ENCODE data around the gene MALT1.
"Not testable (repeated sequence)": the region's sequence is repeated elsewhere in the genome, so short reads cannot be mapped to it uniquely, and the experiment has no call there.

The MALT1 gene

DNA sequence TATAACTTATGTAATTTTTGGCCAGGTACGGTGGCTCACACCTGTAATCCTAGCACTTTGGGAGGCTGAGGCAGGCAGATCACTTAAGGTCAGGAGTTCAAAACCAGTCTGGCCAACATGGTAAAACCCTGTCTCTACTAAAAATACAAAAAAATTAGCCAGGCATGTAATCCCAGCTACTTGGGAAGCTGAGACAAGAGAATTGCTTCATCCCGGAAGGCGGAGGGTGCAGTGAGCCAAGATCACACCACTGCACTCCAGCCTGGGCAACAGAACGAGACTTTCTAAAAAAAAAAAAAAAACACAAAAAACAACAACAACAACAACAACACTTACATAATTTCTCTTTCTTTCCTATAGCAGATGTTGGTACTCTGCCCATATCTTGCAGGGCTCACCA is 105.3 kb downstream of the MALT1 start:
- WGBS (ENCODE audit: insufficient coverage) = 89% methylated on average over 1 of the region's 4 CpGs
- POLR2A ChIA-PET = not testable (repeated sequence)

DNA sequence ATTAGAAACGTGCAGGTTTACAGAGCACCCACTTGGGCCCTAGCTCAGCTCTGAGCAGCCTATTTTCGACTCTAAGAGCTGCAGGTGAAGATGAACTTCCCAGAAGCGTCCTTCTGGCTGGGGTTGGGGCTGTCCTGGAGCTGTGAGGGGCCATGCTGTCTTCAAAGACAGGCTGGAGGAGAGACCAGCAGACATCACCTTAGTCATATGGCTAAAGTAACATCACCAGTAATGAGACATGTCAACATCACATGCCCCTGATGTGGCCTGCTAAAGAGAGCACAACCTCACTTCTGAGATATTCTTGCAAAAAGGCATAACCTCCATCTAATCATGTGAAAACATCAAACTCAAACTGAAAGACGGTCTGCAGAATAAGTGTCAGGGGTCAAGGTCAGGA is 106.2 kb downstream of the MALT1 start:
- DNase-seq = no peak

More for the DNA sequence above, 105.3 kb downstream of the MALT1 start:
- not testable (repeated sequence) for H3K27me3 ChIP-seq (replicated peaks in 2 of 5; ENCODE audit: control insufficient read depth in 4 of 5, insufficient read depth in 5 of 5, low read length in 4 of 5); H3K4me3 ChIP-seq (ENCODE audit: control insufficient read depth in 1 of 7, extremely low read depth in 1 of 7, insufficient read depth in 4 of 7, low read depth in 2 of 7, low read length in 6 of 7); H3K9me3 ChIP-seq (ENCODE audit: control extremely low read depth in 1 of 5, control insufficient read depth in 4 of 5, insufficient read depth in 2 of 5, low read depth in 1 of 5, low read length in 4 of 5); H3K27ac ChIP-seq (ENCODE audit: insufficient read depth in 1 of 2, low read depth in 1 of 2, low read length in 2 of 2, poor library complexity in 1 of 2, severe bottlenecking in 2 of 2); H3K4me1 ChIP-seq (ENCODE audit: control extremely low read depth in 1 of 4, control insufficient read depth in 4 of 4, insufficient read depth in 4 of 4, low read length in 3 of 4); DNase-seq; H3K36me3 ChIP-seq (ENCODE audit: control insufficient read depth in 4 of 4, insufficient read depth in 4 of 4, low read length in 3 of 4)
- CTCF ChIA-PET = interaction anchor here (0.9 to 9.0 kb wide), 4 partner anchors 8 to 294 kb away, joined by 3 to 88 read pairs (median 6); no protein-coding TSS in a partner anchor

DNA sequence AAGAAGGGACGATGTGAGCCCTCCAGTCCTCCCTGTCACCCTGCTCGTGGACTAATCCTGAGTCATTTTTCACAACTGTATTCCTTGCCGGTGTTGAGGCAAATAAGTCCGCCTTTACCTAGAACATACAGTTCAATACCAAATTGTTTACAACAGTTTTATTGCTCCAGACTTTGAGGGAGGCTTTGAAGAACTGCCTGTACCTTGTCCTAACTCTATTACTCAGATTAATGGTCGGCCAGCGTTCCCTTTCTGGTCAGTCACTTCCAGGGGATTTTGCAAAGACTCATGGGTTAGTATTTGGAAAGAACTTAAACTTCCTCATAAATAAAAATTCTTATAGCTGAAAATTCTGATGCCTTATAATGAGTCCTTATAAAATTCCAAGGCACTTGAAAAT is 108.3 kb downstream of the MALT1 start:
- Histone ChIP-seq H3K4me3 (ENCODE audit: control insufficient read depth in 1 of 7, extremely low read depth in 1 of 7, insufficient read depth in 4 of 7, low read depth in 2 of 7, low read length in 6 of 7) (no peak overlapping the region), H3K27me3 (replicated peaks in 2 of 5; ENCODE audit: control insufficient read depth in 4 of 5, insufficient read depth in 5 of 5, low read length in 4 of 5) (no peaks in the 10 kb centered on the region), H3K9me3 (ENCODE audit: control extremely low read depth in 1 of 5, control insufficient read depth in 4 of 5, insufficient read depth in 2 of 5, low read depth in 1 of 5, low read length in 4 of 5) (no peaks in the 10 kb centered on the region), H3K4me1 (ENCODE audit: control extremely low read depth in 1 of 4, control insufficient read depth in 4 of 4, insufficient read depth in 4 of 4, low read length in 3 of 4) (no peaks in the 10 kb centered on the region), H3K36me3 (ENCODE audit: control insufficient read depth in 4 of 4, insufficient read depth in 4 of 4, low read length in 3 of 4) (no peaks in the 10 kb centered on the region), H3K27ac (ENCODE audit: insufficient read depth in 1 of 2, low read depth in 1 of 2, low read length in 2 of 2, poor library complexity in 1 of 2, severe bottlenecking in 2 of 2) (no peak overlapping the region)
- no peak for DNase-seq
- POLR2A ChIA-PET = no interaction called here
- WGBS (ENCODE audit: insufficient coverage) = 92% methylated on average over 2 of the region's 6 CpGs
- CTCF ChIA-PET = interaction anchor here (1.2 to 9.0 kb wide), 6 partner anchors 11 to 303 kb away, joined by 3 to 102 read pairs (median 6); no protein-coding TSS in a partner anchor

More for the DNA sequence above, 106.2 kb downstream of the MALT1 start:
- H3K4me1 ChIP-seq (ENCODE audit: control extremely low read depth in 1 of 4, control insufficient read depth in 4 of 4, insufficient read depth in 4 of 4, low read length in 3 of 4) = no peaks in the 10 kb centered on the region
- WGBS (ENCODE audit: insufficient coverage) = 88% methylated on average over 3 of the region's 4 CpGs
- ChIA-PET CTCF (interaction anchor here (0.8 to 9.0 kb wide), 6 partner anchors 9 to 303 kb away, joined by 3 to 88 read pairs (median 4); no protein-coding TSS in a partner anchor), POLR2A (no interaction called here)
- H3K9me3 ChIP-seq (ENCODE audit: control extremely low read depth in 1 of 5, control insufficient read depth in 4 of 5, insufficient read depth in 2 of 5, low read depth in 1 of 5, low read length in 4 of 5) = no peaks in the 10 kb centered on the region
- no peaks in the 10 kb centered on the region for H3K36me3 ChIP-seq (ENCODE audit: control insufficient read depth in 4 of 4, insufficient read depth in 4 of 4, low read length in 3 of 4)
- no peak overlapping the region for H3K4me3 ChIP-seq (ENCODE audit: control insufficient read depth in 1 of 7, extremely low read depth in 1 of 7, insufficient read depth in 4 of 7, low read depth in 2 of 7, low read length in 6 of 7)
- H3K27ac ChIP-seq (ENCODE audit: insufficient read depth in 1 of 2, low read depth in 1 of 2, low read length in 2 of 2, poor library complexity in 1 of 2, severe bottlenecking in 2 of 2) = no peak overlapping the region
- H3K27me3 ChIP-seq (replicated peaks in 2 of 5; ENCODE audit: control insufficient read depth in 4 of 5, insufficient read depth in 5 of 5, low read length in 4 of 5) = no peaks in the 10 kb centered on the region

DNA sequence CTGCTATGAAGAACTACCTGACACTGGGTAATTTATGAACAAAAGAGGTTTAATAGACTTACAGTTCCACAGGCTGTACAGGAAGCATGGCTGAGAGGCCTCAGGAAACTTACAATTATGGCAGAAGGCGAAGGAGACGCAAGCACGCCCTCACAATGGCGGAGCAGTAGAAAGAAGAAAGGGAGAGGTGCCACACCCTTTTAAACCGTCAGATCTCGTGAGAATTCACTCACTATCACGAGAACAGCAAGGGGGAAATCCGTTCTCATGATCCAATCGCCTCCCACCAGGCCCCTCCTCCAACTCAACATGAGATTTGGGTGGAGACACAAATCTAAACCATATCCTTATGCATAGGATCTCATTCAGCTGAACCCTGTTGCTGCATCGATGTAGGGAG is 108.8 kb downstream of the MALT1 start:
- POLR2A ChIA-PET = no interaction called here
- no peak for DNase-seq
- Histone ChIP-seq H3K27me3 (replicated peaks in 2 of 5; ENCODE audit: control insufficient read depth in 4 of 5, insufficient read depth in 5 of 5, low read length in 4 of 5) (no peaks in the 10 kb centered on the region), H3K4me1 (ENCODE audit: control extremely low read depth in 1 of 4, control insufficient read depth in 4 of 4, insufficient read depth in 4 of 4, low read length in 3 of 4) (no peaks in the 10 kb centered on the region), H3K4me3 (ENCODE audit: control insufficient read depth in 1 of 7, extremely low read depth in 1 of 7, insufficient read depth in 4 of 7, low read depth in 2 of 7, low read length in 6 of 7) (no peak overlapping the region), H3K9me3 (ENCODE audit: control extremely low read depth in 1 of 5, control insufficient read depth in 4 of 5, insufficient read depth in 2 of 5, low read depth in 1 of 5, low read length in 4 of 5) (no peaks in the 10 kb centered on the region), H3K36me3 (ENCODE audit: control insufficient read depth in 4 of 4, insufficient read depth in 4 of 4, low read length in 3 of 4) (no peaks in the 10 kb centered on the region), H3K27ac (ENCODE audit: insufficient read depth in 1 of 2, low read depth in 1 of 2, low read length in 2 of 2, poor library complexity in 1 of 2, severe bottlenecking in 2 of 2) (no peak overlapping the region)
- CTCF ChIA-PET = interaction anchor here (1.2 to 9.0 kb wide), 4 partner anchors 108 to 302 kb away, joined by 3 to 102 read pairs (median 46); no protein-coding TSS in a partner anchor
- WGBS (ENCODE audit: insufficient coverage) = 88% methylated on average over 10 of the region's 10 CpGs

DNA sequence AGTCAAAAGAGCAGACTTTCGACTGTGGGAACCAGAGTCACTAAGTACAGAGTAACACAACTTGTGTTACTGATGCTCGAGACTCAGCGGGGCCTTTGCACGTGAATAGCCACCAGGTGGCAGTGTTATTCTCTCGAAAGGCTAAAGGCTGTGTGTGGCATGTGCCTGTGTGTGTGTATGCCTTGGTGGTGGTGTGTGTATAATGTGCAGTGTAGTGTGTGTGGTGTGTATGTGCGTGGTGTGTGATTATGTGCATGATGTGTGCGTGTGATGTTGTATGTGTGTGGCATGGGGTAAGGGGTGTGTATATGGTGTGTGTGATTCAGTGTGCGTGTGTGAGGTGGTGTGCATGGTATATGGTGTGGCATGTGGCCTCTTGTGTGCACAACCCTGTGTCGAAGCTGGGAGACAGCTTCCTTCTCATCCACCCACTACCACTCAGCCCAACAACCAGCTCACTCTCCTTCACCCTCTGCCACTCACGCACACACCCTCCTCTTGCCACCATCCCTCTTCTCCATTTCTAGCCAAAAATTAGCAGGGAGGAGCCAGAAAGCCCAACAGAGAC is 110.4 kb downstream of the MALT1 start:
- Histone ChIP-seq H3K4me1 (ENCODE audit: control extremely low read depth in 1 of 4, control insufficient read depth in 4 of 4, insufficient read depth in 4 of 4, low read length in 3 of 4) (no peaks in the 10 kb centered on the region), H3K4me3 (ENCODE audit: control insufficient read depth in 1 of 7, extremely low read depth in 1 of 7, insufficient read depth in 4 of 7, low read depth in 2 of 7, low read length in 6 of 7) (no peak overlapping the region), H3K9me3 (ENCODE audit: control extremely low read depth in 1 of 5, control insufficient read depth in 4 of 5, insufficient read depth in 2 of 5, low read depth in 1 of 5, low read length in 4 of 5) (no peaks in the 10 kb centered on the region), H3K36me3 (ENCODE audit: control insufficient read depth in 4 of 4, insufficient read depth in 4 of 4, low read length in 3 of 4) (no peaks in the 10 kb centered on the region), H3K27me3 (replicated peaks in 2 of 5; ENCODE audit: control insufficient read depth in 4 of 5, insufficient read depth in 5 of 5, low read length in 4 of 5) (no peaks in the 10 kb centered on the region), H3K27ac (ENCODE audit: insufficient read depth in 1 of 2, low read depth in 1 of 2, low read length in 2 of 2, poor library complexity in 1 of 2, severe bottlenecking in 2 of 2) (no peak overlapping the region)
- whole genome bisulfite sequencing (ENCODE audit: insufficient coverage) = 27% methylated on average over 5 of the region's 10 CpGs
- ChIA-PET CTCF (interaction anchor here (0.7 to 9.0 kb wide), 11 partner anchors 13 to 299 kb away, joined by 3 to 102 read pairs (median 4); no protein-coding TSS in a partner anchor), POLR2A (no interaction called here)
- DNase-seq = peak; percentile 62 to 82 (median 79)

DNA sequence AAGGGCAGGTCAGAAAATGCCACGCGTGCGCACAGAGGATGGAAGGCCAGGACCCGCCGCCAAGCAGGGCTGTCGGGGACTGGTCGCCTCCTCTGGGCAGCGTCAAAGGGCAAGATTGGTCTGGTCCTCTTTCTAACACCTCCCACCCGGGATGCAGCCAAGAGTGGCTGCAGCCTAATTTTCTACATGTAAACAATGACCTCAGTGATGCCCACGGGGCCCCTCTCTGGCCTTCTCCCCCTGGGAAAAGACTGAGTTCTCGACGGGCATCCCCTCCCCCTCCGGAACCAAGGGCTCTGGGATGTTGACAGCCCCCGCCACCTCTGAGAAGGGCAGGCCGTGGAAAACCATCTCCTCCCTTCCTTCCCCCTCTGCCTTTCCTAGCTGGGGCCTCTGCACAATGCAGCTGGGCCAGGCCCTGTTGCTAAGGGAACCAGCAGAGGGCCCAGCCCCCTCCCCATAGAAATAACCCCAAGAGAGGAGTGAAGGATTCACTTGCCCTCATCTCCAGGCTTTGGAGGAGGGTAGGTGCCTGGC is 113.4 kb downstream of the MALT1 start:
- no peaks in the 10 kb centered on the region for H3K9me3 ChIP-seq (ENCODE audit: control extremely low read depth in 1 of 5, control insufficient read depth in 4 of 5, insufficient read depth in 2 of 5, low read depth in 1 of 5, low read length in 4 of 5)
- no peaks in the 10 kb centered on the region for H3K27me3 ChIP-seq (replicated peaks in 2 of 5; ENCODE audit: control insufficient read depth in 4 of 5, insufficient read depth in 5 of 5, low read length in 4 of 5)
- ChIA-PET CTCF (interaction anchor here (4.6 to 5.7 kb wide), 2 partner anchors 16 to 277 kb away, joined by 48 to 102 read pairs; no protein-coding TSS in a partner anchor), POLR2A (no interaction called here)
- no peak overlapping the region for H3K4me3 ChIP-seq (ENCODE audit: control insufficient read depth in 1 of 7, extremely low read depth in 1 of 7, insufficient read depth in 4 of 7, low read depth in 2 of 7, low read length in 6 of 7)
- H3K36me3 ChIP-seq (ENCODE audit: control insufficient read depth in 4 of 4, insufficient read depth in 4 of 4, low read length in 3 of 4) = no peaks in the 10 kb centered on the region
- DNase-seq = no peak
- H3K4me1 ChIP-seq (ENCODE audit: control extremely low read depth in 1 of 4, control insufficient read depth in 4 of 4, insufficient read depth in 4 of 4, low read length in 3 of 4) = no peaks in the 10 kb centered on the region
- no peak overlapping the region for H3K27ac ChIP-seq (ENCODE audit: insufficient read depth in 1 of 2, low read depth in 1 of 2, low read length in 2 of 2, poor library complexity in 1 of 2, severe bottlenecking in 2 of 2)
- 82% methylated on average over 11 of the region's 15 CpGs for WGBS (ENCODE audit: insufficient coverage)

DNA sequence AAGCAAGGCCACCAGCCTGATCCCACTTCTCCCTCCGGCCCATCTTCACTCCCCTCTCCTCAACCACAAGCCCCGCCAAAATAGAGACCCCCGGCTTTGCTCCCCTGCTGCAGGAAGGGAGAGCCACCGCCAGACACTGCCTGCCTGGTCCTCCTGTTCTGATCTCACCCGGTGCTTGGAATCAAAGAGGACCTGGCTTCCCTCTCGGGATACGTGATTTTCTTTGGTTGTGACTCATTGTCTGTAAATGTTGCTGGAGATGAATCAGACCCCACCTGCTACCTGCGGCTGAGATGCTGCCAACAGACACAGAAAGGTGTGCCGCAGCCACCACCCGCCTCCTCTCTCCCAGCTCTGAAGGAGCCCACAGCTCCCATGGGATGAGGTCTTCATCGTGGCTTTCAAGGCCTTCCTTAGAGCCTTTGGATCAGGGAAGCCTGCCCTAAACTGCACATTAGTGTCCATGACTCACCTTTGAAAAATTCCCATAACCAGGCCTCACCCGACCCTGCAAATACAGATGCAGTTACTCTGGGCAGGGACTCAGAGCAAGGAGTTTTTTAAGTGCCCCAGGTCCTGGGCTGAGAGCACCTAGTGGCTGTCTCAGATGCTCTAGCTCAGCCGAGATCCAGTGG is 114.0 kb downstream of the MALT1 start:
- DNase-seq = no peak
- Histone ChIP-seq H3K9me3 (ENCODE audit: control extremely low read depth in 1 of 5, control insufficient read depth in 4 of 5, insufficient read depth in 2 of 5, low read depth in 1 of 5, low read length in 4 of 5) (no peaks in the 10 kb centered on the region), H3K4me3 (ENCODE audit: control insufficient read depth in 1 of 7, extremely low read depth in 1 of 7, insufficient read depth in 4 of 7, low read depth in 2 of 7, low read length in 6 of 7) (no peak overlapping the region), H3K4me1 (ENCODE audit: control extremely low read depth in 1 of 4, control insufficient read depth in 4 of 4, insufficient read depth in 4 of 4, low read length in 3 of 4) (no peaks in the 10 kb centered on the region), H3K27me3 (replicated peaks in 2 of 5; ENCODE audit: control insufficient read depth in 4 of 5, insufficient read depth in 5 of 5, low read length in 4 of 5) (no peaks in the 10 kb centered on the region), H3K27ac (ENCODE audit: insufficient read depth in 1 of 2, low read depth in 1 of 2, low read length in 2 of 2, poor library complexity in 1 of 2, severe bottlenecking in 2 of 2) (no peak overlapping the region), H3K36me3 (ENCODE audit: control insufficient read depth in 4 of 4, insufficient read depth in 4 of 4, low read length in 3 of 4) (no peaks in the 10 kb centered on the region)
- 95% methylated on average over 9 of the region's 13 CpGs for WGBS (ENCODE audit: insufficient coverage)
- ChIA-PET CTCF (interaction anchor here (0.8 to 1.2 kb wide), 5 partner anchors 15 to 304 kb away, joined by 3 to 4 read pairs (median 3); no protein-coding TSS in a partner anchor), POLR2A (no interaction called here)
